ENCODE measurements around the gene CNN3.
"Not testable (repeated sequence)": the region's sequence is repeated elsewhere in the genome, so short reads cannot be mapped to it uniquely, and the experiment has no call there.

CNN3 gene

DNA sequence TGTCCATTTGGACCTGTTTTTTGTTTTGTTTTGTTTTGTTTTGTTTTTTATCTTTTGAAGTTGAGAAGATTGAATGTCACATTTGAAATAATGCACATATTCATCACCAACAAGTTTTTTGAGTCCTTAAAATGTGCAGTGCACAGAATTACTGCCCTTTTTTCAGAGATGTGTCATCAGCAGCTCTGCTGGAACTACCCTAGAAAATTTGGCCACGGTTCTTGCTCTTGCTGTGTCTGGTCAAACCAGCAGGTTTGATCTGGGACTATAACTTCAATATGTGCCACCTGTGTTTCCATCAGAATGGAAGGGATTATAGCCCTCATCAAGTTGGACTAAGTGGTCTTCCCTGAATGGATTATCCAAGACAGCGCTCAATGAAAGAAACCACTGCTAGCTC is 24.1 kb upstream of the CNN3 start:
- in situ Hi-C loops (cut with MboI; ENCODE audit: low sequenced_read_pairs) = no loop called here

DNA sequence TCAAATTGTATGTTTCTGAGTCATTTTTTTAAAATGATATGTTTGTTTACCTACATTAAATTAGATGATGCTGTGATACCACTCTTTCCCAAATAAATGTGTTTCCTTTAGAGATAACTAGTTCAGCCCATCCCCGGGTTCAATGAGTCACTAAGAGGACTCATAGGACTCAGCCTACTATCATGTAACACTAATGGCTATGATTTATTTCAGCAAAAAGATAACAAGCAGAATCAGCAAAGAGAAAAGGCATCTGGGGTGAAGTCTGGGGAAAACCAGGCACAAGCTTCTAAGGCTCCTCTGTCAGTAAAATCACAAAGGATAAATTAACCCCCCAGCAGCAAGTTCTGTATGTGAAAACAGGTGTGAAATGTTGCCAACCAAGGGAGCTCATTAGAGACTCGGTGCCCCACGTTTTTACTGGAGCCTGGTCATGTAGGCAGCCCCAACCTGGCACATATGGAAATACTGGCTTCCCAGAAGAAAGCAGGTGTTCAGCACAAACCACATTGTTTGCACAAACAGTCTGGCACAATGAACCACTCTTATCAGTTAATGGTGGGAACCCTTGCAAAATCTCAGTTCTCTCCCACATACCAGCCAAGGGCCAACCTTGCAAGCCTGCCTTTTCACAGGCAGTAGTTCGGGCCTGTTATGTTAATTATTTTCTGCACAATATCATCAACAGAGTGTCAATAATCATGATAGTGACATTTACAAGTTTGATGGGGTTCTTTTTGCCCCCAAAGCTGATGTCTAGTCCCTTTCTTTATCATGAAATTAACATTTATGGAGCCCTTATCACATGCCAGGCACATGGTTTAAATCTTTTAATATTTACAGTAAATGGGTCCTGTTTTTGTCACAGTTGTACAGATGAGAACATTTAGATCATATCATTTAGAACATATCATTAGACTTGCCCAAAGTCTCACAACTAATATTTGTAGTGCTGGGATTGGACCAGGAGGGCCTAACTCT is 23.1 kb upstream of the CNN3 start:
- in situ Hi-C loops (cut with MboI; ENCODE audit: low sequenced_read_pairs) = no loop called here

DNA sequence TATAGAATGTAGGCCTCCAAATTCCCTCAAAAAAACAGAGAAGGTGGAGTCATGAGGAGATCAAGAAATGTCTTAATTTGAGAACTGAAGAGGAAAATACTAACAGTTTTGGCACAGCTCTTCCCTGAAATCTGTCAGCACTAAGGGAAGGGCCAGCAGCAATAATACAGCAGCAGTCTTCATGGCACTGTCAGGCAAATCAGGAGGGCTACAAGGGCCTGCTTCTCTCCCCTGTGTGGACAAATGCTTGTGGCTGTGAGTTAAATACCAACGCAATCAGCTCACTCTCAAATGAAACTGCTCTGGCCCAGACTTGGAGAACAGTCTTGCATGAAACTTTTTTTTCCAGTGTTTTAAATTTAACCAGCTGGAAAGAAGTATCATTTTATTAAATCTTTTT is 20.5 kb upstream of the CNN3 start:
- in situ Hi-C loops (cut with MboI; ENCODE audit: low sequenced_read_pairs) = no loop called here

DNA sequence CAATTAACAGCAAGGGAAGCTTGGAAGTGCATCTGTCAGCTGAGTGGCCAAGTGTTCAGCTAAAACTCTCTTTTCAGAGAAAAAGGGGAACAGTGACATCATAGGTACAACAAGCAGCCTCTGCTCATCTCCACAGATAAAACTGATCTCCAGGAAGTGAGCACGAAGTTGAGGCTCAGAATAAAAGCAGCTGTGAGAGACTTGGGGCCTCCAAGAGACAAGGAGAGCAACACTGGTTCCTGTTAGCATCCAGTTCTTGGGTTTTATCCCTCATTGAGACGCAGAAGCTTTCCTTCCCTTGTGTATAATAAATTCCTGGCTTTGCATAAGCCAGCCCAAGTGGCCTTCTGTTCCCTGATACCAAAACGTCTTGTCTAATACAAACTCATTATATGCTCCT is 20.0 kb upstream of the CNN3 start:
- in situ Hi-C loops (cut with MboI; ENCODE audit: low sequenced_read_pairs) = no loop called here

DNA sequence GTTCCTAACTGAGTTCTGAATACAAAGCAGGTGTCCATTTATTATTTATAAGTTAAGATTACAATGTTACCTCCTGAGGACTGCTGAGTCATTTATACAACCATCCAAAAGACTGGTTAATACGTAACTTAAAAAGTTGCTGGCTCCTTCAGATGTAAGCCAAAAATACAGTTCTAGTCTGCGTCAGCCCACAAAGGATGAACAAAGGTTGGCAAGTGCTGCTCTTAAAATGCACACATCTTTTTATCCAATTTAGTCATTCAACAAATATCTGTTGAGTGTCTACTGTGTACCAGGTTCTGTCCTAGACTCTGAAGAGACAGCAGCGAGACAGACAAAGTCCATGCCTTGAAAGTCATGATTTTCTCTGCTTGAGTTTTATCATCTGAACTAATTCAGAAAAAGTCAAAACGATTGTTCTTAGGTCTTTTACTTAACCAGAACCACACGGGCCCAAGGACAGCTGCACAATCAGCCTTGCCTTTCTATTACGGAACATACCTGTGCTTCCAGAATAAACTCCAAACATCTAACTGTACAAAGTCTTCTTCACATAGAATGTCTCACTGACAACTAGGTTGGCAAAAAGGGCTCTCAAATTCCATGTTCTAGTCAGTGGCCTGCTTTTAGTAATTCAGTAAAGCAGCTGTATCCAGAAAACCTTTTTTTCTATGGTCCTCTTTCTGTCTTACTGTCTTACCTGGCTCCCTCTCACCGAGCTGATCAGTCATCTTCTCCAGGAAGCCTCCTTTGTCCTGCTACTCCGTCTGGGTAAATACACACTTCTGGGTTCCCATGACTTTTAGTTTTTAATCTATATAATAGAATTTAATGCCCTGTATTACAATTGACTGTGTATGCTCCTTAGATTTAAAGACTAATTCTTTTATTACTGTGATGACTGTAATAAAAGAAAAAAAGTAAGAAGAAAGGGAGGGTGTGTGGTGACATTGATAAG is 15.5 kb upstream of the CNN3 start:
- in situ Hi-C loops (cut with MboI; ENCODE audit: low sequenced_read_pairs) = no loop called here

DNA sequence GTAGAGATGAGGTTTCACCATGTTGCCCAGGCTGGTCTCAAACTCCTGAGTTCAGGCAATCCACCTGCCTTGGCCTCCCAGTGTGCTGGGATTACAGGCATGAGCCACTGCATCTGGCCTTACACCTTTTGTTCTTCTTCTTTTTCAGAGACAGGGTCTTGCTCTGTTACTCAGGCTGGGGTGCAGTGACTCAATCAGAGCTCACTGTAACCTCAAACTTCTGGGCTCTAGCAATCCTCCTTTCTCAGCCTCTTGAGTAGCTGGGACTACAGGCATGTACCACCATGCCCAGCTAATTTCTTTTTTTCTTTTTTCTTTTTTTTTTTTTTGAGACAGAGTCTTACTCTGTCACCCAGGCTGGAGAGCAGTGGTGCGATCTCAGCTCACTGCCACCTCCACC is 14.6 kb upstream of the CNN3 start:
- in situ Hi-C loops (cut with MboI; ENCODE audit: low sequenced_read_pairs) = not testable (repeated sequence)

DNA sequence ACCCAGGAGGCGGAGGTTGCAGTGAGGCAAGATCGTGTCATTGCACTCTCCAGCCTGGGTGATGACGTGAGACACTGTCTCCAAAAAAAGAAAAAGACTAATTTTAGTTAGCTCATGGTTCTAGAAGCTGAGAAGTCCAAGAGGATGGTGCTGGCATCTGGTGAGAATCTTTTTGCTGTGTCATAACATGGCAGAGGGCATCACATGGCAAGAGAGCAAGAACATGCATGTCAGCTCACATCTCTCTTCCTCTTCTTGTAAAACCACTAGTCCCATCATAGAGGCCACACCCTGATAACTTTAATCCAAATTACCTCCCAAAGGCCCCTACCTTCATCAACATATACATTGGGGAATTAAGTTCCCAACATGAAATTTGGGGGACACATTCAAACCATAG is 13.8 kb upstream of the CNN3 start:
- in situ Hi-C loops (cut with MboI; ENCODE audit: low sequenced_read_pairs) = no loop called here

DNA sequence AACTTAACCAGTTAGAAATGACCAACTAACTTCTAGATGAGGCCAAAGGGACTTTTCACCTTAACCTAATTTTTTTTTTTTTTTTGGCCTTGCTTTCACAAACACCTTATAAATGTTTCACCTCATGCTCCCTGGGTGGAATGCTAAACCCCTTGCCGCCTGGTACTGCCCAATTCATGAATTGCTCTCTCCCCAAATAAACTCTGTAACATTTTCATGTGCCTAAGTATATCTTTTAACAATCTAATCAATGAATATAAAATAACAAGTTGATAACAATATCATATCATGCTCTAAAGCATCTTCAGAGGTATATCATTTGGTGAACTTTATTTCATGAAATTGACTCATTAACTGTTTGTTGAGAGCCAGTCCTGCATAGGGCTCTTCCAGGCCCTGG is 10.9 kb upstream of the CNN3 start:
- in situ Hi-C loops (cut with MboI; ENCODE audit: low sequenced_read_pairs) = no loop called here

DNA sequence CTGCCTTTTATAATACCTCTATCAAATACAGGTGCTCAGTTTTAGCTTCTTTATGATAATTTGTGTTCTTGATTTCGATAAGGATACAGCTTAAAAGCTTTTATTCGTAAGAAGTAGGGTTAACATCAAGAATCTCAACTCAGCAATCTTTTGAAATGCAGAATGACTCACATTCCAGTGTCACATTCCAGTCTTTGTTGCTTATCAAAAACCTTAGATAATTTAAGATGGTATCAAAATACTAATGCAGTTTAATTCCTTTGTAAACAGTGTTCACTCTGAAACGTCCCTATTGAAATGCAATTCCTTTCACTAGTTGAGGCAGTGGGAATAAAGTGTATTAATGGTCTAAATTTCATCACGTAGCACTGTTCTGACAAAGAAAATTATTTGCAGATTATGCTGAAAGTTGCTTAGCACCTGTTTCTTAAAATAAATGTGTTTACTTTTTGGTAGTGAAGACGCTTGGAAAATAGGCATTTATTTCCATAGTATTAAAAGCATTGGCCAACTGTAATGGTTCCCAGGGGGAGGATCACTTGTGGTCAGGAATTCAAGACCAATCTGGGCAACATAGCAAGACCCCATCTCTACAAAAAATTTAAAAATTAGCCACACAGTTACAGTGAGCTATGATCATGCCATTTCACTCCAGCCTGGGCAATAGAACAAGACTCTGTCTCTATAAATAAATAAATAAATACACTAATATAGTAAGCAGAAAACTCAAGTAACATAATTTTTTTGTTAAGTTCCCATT is 10.1 kb upstream of the CNN3 start:
- in situ Hi-C loops (cut with MboI; ENCODE audit: low sequenced_read_pairs) = no loop called here

DNA sequence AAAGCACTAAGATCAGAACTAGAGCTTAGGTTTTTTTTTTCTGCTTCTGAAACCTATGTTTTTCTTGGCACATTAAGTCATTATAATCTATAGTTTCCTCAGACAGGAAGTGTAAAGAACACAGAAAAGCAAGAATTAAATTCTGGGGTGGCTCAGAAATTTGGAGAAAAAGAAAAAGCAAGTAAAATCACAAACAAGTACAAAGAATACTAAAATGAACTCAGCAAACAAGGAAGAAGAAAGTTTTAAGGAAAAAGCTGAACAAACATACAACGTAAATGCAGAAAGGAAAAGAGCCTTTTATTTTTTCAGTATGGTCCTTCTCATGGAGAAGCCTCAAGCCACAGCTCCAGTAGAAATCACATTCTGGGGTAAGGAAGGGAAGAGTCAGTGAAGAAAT is 8.6 kb upstream of the CNN3 start:
- in situ Hi-C loops (cut with MboI; ENCODE audit: low sequenced_read_pairs) = no loop called here

DNA sequence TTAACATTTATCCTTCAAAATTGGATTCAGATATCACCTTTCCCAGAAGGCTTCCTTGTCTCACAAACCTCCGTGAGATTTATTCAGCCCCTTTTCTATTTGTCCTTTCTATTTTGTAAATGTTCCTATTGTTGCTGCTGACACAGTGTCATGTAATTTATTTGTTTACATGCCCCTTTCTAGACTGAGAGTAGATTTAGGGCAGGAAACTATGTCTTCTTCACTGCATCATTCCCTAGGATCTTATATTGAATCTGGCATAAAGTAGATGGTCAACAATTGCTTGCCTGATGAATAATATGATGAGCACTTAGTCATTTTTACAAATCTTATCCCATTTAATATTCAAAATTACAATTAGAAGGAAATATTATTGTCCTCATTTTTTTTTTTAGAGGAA is 8.1 kb upstream of the CNN3 start:
- in situ Hi-C loops (cut with MboI; ENCODE audit: low sequenced_read_pairs) = no loop called here

DNA sequence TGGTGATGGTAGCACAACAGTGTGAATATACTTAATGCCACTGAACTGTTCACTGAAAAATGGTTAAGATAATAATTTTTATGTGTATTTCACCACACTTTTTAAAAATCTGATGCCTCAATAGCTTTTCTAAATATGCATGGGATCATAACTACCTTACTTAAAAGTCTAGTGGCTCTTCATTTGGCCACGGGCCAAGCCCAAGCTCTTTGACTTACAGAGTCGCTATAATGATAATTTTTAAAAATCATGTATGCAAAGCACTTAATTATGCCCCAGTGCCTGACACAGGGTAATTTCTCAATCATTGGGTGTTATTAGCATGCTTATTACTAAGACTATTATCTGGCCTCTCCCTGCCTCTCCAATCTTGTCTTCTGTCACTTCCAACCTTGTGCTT is 7.6 kb upstream of the CNN3 start:
- in situ Hi-C loops (cut with MboI; ENCODE audit: low sequenced_read_pairs) = no loop called here

DNA sequence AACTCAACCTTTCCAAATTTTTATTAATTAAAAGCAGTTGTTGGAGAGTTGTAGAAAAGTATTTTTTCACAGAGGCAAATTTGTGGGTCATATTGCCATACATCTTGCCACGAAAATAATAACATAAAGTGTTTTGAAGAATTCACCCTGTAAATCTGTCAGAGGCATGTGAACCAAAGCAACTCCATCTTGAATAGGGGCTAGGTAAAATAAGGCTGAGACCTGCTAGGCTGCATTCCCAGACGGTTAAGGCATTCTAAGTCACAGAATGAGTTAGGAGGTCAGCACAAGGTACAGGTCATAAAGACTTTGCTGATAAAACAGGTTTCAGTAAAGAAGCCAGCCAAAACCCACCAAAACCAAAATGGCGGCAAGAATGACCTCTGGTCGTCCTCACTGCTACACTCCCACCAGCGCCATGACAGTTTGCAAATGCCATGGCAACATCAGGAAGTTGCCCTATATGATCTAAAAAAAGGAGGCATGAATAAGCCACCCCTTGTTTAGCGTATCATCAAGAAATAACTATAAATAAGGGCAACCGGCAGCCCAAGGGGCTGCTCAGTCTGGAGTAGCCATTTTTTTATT is 4.4 kb upstream of the CNN3 start:
- in situ Hi-C loops (cut with MboI; ENCODE audit: low sequenced_read_pairs) = no loop called here

DNA sequence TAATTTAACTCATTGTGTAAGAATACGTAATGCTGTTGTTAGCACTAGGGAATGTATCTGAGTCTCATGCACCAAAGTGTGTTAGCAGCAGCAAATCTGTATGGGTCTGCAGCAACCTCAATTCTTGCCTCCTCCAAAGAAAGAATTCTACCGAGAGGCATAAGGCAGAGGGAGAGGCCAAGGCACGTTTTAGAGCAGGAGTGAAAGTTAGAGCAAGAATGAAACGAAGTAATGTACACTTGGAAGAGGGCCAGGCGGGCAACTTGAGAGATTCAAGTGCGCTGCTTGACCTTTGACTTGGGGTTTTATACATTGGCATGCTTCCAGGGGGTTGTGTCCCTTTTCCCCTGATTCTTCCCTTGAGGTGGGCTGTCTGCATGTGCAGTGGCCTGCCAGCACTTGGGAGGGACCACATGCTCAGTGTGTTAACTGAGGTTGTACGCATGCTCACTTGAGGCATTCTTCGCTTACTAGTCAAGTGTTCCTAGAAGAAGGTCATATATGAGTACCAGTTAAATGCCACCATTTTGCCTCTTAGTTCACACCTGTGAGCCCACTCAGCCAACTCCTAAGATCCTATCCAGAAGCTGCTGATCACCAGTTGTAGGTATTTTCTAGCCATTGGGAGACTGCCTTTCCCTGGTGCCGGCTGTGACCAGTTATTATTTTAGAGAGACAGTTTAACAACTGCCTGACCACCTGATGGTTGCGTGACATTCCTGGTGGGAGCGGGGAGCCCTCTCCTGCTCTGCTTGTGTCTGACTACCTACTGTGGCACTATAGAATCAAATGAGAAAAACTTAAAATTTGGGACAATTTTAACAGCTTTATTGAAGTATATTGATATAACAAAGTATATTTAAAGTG is 2.7 kb upstream of the CNN3 start:
- in situ Hi-C loops (cut with MboI; ENCODE audit: low sequenced_read_pairs) = no loop called here

DNA sequence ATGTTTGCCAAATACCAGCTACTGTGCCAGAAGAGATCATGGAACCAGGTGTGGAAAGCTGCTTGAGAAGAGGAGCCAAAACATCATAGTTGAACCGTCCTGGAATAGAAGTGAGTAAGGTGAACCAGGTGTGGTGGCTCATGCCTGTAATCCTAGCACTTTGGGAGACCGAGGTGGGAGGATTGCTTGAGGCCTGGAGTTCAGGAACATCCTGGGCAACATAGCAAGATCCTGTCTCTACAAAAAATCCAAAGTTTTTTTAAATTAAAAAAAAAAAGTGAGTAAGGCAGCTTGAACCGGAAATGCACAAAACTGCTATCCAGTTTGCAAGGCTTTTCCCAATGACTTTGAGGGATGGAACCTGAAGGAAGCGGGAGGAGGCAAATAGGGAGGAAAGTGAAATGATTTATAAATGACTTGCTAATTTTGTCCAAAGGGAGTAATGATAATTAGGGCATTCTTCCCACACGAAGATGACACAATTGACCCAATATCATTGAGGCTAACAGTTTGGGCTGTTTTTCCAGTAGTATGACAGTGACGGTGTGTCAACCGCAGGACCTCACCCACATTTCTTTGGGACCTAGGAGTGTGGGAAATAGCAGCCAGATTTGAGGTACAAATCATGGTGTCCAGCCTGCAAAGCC is 1.5 kb upstream of the CNN3 start:
- in situ Hi-C loops (cut with MboI; ENCODE audit: low sequenced_read_pairs) = no loop called here

DNA sequence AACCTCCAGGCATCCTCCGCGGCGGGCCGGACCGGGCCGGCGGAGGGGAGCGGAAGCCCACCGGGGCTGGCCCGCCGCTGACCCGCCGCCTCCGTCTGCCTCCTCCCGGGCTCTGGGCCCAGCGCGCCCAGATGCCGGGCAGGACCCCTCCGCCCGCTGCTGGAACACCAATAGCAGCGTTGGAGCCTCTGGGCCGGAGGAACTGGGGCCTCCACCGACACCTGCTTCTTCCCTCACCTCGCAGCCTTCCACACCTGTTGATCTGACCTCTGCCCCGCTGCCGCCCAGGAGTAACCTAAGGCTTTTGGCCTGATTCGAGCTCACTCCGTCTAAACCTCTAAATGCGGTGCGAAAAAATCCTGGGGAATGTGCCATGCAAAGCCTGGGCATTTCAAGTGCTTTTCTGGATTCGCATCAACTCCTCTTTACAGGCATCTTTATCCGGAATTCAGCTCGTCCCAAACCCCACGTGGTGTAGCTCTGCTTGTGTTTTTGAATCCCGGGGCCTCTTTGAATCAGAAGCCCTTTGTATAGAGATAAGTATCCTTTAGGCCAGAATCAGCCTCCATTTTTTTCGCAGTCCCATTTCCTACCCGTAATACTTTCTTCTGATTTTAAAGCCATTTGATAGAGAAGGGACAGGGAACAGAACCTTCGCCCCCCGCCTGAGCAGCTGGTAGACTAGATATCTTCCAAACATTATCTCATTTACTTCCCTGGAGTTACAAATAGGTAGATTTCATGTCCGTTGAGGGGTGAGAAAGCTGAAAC is 680 bp upstream of the CNN3 start:
- in situ Hi-C loops (cut with MboI; ENCODE audit: low sequenced_read_pairs) = no loop called here

DNA sequence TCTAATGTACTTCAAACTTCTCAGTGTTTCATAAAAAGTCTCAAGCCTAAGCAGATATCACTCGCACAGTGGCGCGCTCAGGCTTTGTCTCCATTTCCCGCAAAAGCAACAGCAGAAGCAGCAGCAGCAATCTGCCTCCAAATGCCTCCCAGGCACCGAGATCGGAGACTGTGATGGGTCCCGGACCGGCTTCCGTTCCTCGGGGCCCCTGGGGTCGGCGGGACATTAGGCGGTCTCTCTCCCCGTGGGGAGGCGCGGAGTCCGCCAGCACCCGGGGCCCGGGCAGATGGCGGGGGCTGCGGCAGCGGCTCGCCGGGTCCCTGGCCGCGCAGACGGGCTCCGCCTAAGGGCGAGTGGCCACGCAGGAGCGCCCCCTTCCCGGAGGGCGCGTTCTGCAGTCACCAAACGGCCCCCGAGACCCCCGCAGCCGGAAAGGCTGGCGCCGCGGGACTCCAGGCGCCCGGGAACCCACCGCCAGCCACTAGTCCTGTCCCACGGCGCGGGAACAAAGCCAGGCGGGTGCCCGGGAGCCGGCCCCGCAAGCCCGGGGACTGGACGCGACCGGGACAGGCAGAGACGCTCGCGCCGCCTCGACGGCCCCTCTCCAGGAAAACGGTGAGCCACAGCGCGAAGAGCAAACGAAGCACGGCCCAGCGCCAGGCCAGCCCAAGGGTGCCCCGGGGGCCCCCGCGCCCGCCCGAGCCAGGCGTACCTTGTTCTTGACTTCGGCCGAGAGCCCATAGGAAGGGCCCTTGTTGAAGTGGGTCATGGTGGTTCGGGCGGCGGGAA is 590 bp downstream of the CNN3 start:
- in situ Hi-C loops (cut with MboI; ENCODE audit: low sequenced_read_pairs) = no loop called here

Measured in HL-60/S4 treated with phorbol 12-myristate 13-acetate at 8.2 ng/mL for 4 days and 3 days (cell line).